HepG2 (cell line): ENCODE data around the gene COX7A2L. TPM values are rescaled to one million over a fixed set of nuclear protein-coding genes. Genes with fewer than 3 reads are reported as not detected.

Source experiments
- ARNT2 ChIP-seq: sonication (generic); formaldehyde crosslinking; IDR thresholded peaks from 2 replicates; pipeline ENCODE4 v1.8.0; 2022; ENCODE audit warnings: mild to moderate bottlenecking, low read depth, missing genetic modification reagents, moderate library complexity
- ATF3 ChIP-seq: sonication (generic); formaldehyde crosslinking; IDR thresholded peaks from 2 replicates; pipeline ENCODE4 v1.4.0; 2020; ENCODE audit warnings: missing genetic modification reagents
- ATF5 ChIP-seq: sonication (generic); formaldehyde crosslinking; IDR thresholded peaks from 2 replicates; pipeline ENCODE4 v1.4.0; 2020; ENCODE audit warnings: mild to moderate bottlenecking, low read depth, missing genetic modification reagents
- ATF7-NPFF ChIP-seq: sonication (generic); formaldehyde crosslinking; IDR thresholded peaks from 2 replicates; pipeline ENCODE4 v1.8.1; 2023; ENCODE audit warnings: mild to moderate bottlenecking, low read depth, missing genetic modification reagents, moderate library complexity
- FOXK1 ChIP-seq: sonication (generic); formaldehyde crosslinking; IDR thresholded peaks from 2 replicates; pipeline ENCODE4 v1.4.0; 2020; ENCODE audit warnings: low read depth, missing genetic modification reagents, borderline replicate concordance
- KDM5B ChIP-seq: sonication (generic); formaldehyde crosslinking; IDR thresholded peaks from 2 replicates; pipeline ENCODE4 v1.4.0; 2020; ENCODE audit warnings: missing genetic modification reagents, mild to moderate bottlenecking, borderline replicate concordance
- KLF6 ChIP-seq: IDR thresholded peaks from 2 replicates; pipeline ENCODE4 v1.8.0; 2016; ENCODE audit warnings: missing biosample characterization, missing genetic modification reagents
- MIXL1 ChIP-seq: IDR thresholded peaks from 2 replicates; pipeline ENCODE4 v1.6.1; 2016
- MXI1 ChIP-seq: IDR thresholded peaks from 3 replicates; pipeline ENCODE4 v1.6.1; 2012; ENCODE audit warnings: low read depth, low read length, inconsistent platforms, borderline replicate concordance
- NFE2L1 ChIP-seq: sonication (generic); formaldehyde crosslinking; IDR thresholded peaks from 2 replicates; pipeline ENCODE4 v1.4.0; 2020; ENCODE audit warnings: missing genetic modification reagents, mild to moderate bottlenecking, borderline replicate concordance
- POGZ ChIP-seq: sonication (generic); formaldehyde crosslinking; IDR thresholded peaks from 2 replicates; pipeline ENCODE4 v1.4.0; 2020; ENCODE audit warnings: mild to moderate bottlenecking, missing genetic modification reagents
- POLR2AphosphoS5 ChIP-seq: IDR thresholded peaks from 2 replicates; pipeline ENCODE4 v1.6.1; 2012; ENCODE audit warnings: low read depth, low read length
- PRPF4 ChIP-seq: fragments of 200-400 bp; formaldehyde crosslinking; IDR thresholded peaks from 2 replicates; pipeline ENCODE4 v1.6.1; 2016; ENCODE audit warnings: low read length, low read depth; ENCODE audit not compliant: poor library complexity, severe bottlenecking
- SMARCC2 ChIP-seq: fragments of 450-650 bp; IDR thresholded peaks from 2 replicates; pipeline ENCODE4 v1.6.1; 2017; ENCODE audit warnings: antibody characterized with exemption, mild to moderate bottlenecking
- SNRNP70 ChIP-seq: fragments of 200-400 bp; formaldehyde crosslinking; IDR thresholded peaks from 2 replicates; pipeline ENCODE4 v1.6.1; 2017; ENCODE audit warnings: mild to moderate bottlenecking, low read depth, low read length, moderate library complexity
- SOX13 ChIP-seq, 3 experiments: fragments of 450-650 bp in 1 of 3; sonication (generic) in 1 of 3; formaldehyde crosslinking in 1 of 3; IDR thresholded peaks in 2 of 3; conservative IDR thresholded peaks in 1 of 3; 2 replicates each; pipeline versions ENCODE4 v1.5.0 to v1.6.1; 2016 to 2020; ENCODE audit warnings: antibody characterized with exemption in 1 of 3, mild to moderate bottlenecking in 1 of 3, missing compliant biosample characterization in 1 of 3, missing genetic modification reagents in 1 of 3, moderate library complexity in 1 of 3
- SRY ChIP-seq: sonication (generic); formaldehyde crosslinking; IDR thresholded peaks from 2 replicates; pipeline ENCODE4 v1.8.0; 2022; ENCODE audit warnings: mild to moderate bottlenecking, missing genetic modification reagents
- TCF12 ChIP-seq, 2 experiments: fragments of 450-650 bp in 1 of 2; sonication (generic) in 1 of 2; formaldehyde crosslinking in 1 of 2; IDR thresholded peaks; 2 replicates each; pipeline versions ENCODE4 v1.6.1 to v1.8.0; 2017 to 2022; ENCODE audit warnings: antibody characterized with exemption in 1 of 2, mild to moderate bottlenecking in 1 of 2, missing genetic modification reagents in 1 of 2, moderate library complexity in 1 of 2
- WIZ ChIP-seq: sonication (generic); formaldehyde crosslinking; IDR thresholded peaks from 2 replicates; pipeline ENCODE4 v1.5.1; 2020; ENCODE audit warnings: mild to moderate bottlenecking, missing genetic modification reagents
- ZFP37 ChIP-seq: sonication (generic); formaldehyde crosslinking; IDR thresholded peaks from 2 replicates; pipeline ENCODE4 v1.4.0; 2020; ENCODE audit warnings: missing genetic modification reagents, borderline replicate concordance
- ZFP62 ChIP-seq: sonication (generic); formaldehyde crosslinking; IDR thresholded peaks from 2 replicates; pipeline ENCODE4 v1.4.0; 2020; ENCODE audit warnings: missing genetic modification reagents
- ZNF616 ChIP-seq: sonication (generic); formaldehyde crosslinking; IDR thresholded peaks from 2 replicates; pipeline ENCODE4 v1.5.0; 2020; ENCODE audit warnings: low read depth, mild to moderate bottlenecking, missing genetic modification reagents
- ZXDC ChIP-seq: sonication (generic); formaldehyde crosslinking; IDR thresholded peaks from 2 replicates; pipeline ENCODE4 v1.5.0; 2020; ENCODE audit warnings: mild to moderate bottlenecking, missing genetic modification reagents
- polyA plus RNA-seq, 8 experiments: library from polyadenylated mRNA; depleted of rRNA in 3 of 8; stranded (reverse) in 7 of 8; unstranded in 1 of 8; fragments of >200 nt; fragmentation: Illumina TruSeq in 4 of 8; extraction: Trizol in 4 of 8; gene quantifications; 2 replicates each; pipeline versions ENCODE4 v1.2.1 to v1.2.3, GENCODE V29; 2011 to 2016; ENCODE audit warnings: low read depth in 4 of 8, missing spikeins in 1 of 8, mixed read lengths in 1 of 8; ENCODE audit not compliant: insufficient read depth in 1 of 8
- total RNA-seq, 5 experiments: library from RNA; depleted of rRNA; stranded (reverse); fragments of >200 nt; fragmentation: Illumina TruSeq; extraction: Trizol; gene quantifications; 2 replicates each; pipeline ENCODE4 v1.2.3, GENCODE V29; 2016; ENCODE audit warnings: low read depth in 1 of 5

COX7A2L gene
- total and polyA plus RNA-seq, 2 of the 13 experiments (the other 11 are each of a cell fraction or from before 2014, with no cell fraction given) = 155 to 201 TPM

GRCh38 chr2:42360890-42361727 lies at the start of gene COX7A2L (continued):
- peak; percentile 43 for TF ChIP-seq FOXK1
- TF ChIP-seq POGZ (CRISPR knock-in tag) = peak; percentile 83
- TF ChIP-seq SRY = peak; percentile 74
- TF ChIP-seq MXI1 = peak; percentile 80; the same call in 1 of the 3 replicates
- no peak for TF ChIP-seq TCF12 (IDR thresholded peaks at IDR 0.05)
- TF ChIP-seq TCF12 (CRISPR knock-in tag; IDR thresholded peaks at IDR 0.05) = peak; percentile 74; the same call in 1 of the 2 replicates
- TF ChIP-seq POLR2AphosphoS5 = peak; percentile 72
- TF ChIP-seq ZXDC = peak; percentile 45; the same call in 1 of the 2 replicates
- TF ChIP-seq KLF6 (CRISPR knock-in tag) = 0 out of 2 replicates have a peak, but pooled peaks have one; percentile 76
- peak; percentile 53 for TF ChIP-seq ATF7-NPFF (CRISPR knock-in tag)
- TF ChIP-seq NFE2L1 = no peak
- no peak for TF ChIP-seq SMARCC2
- 0 out of 2 replicates have a peak, but pooled peaks have one; percentile 40 for TF ChIP-seq ARNT2 (CRISPR knock-in tag)
- peak; percentile 90 for TF ChIP-seq KDM5B (CRISPR knock-in tag)
- TF ChIP-seq PRPF4 = no peak
- peak; percentile 92; the same call in 1 of the 2 replicates for TF ChIP-seq ZFP37 (CRISPR knock-in tag)
- peak; percentile 66 for TF ChIP-seq MIXL1 (CRISPR knock-in tag)
- TF ChIP-seq WIZ (CRISPR knock-in tag) = no peak; the same call in 1 of the 2 replicates
- TF ChIP-seq SNRNP70 = no peak
- TF ChIP-seq ATF3 = peak; percentile 16; the same call in 1 of the 2 replicates
- 0 out of 2 replicates have a peak, but pooled peaks have one; percentile 30 for TF ChIP-seq ATF5 (CRISPR knock-in tag)
- TF ChIP-seq ZFP62 (CRISPR knock-in tag) = 0 out of 2 replicates have a peak, but pooled peaks have one; percentile 53
- TF ChIP-seq SOX13 (IDR thresholded peaks at IDR 0.05) = no peak
- TF ChIP-seq SOX13 (CRISPR knock-in tag; conservative IDR thresholded peaks at IDR 0.05 in 1 of 2, IDR thresholded peaks at IDR 0.05 in 1 of 2) = peak in 1 of 2 experiments; percentile 18; a peak in 1 of 4 replicates
- TF ChIP-seq ZNF616 (CRISPR knock-in tag) = no peak
